HEK293 (cell line): ENCODE measurements around the gene TTC12.

Source experiments
- CTCF ChIA-PET: fragments of 350-600 bp; formaldehyde crosslinking; extraction: SDS; loops from one replicate; lab custom pipeline; 2021; ENCODE audit warnings: antibody characterized with exemption; lab: Yijun Ruan, JAX
- POLR2A ChIA-PET: fragments of 300-600 bp; formaldehyde crosslinking; extraction: SDS; loops from one replicate; lab custom pipeline; 2020; ENCODE audit warnings: antibody characterized with exemption, inconsistent platforms; lab: Yijun Ruan, JAX
- H3K27ac ChIP-seq: fragments of 200-500 bp; sonication (Bioruptor generic); 2 replicates; pipeline ENCODE4 v1.5.1; 2014; ENCODE audit warnings: low read depth, low read length, control low read depth, inconsistent platforms; ENCODE audit errors: extremely low read depth
- H3K36me3 ChIP-seq, 2 experiments: fragments of 200-500 bp in 1 of 2; sonication (Bioruptor generic) in 1 of 2; 1 replicate in 1 of 2; 2 replicates in 1 of 2; pipeline ENCODE4 v1.5.1; 2014 to 2017; ENCODE audit warnings: inconsistent platforms in 2 of 2, low read length in 2 of 2; ENCODE audit not compliant: control insufficient read depth in 2 of 2, insufficient read depth in 1 of 2
- H3K4me1 ChIP-seq: fragments of 200-500 bp; sonication (Bioruptor generic); 2 replicates; pipeline ENCODE4 v1.5.1; 2014; ENCODE audit warnings: mild to moderate bottlenecking, low read length, inconsistent platforms; ENCODE audit not compliant: control insufficient read depth, insufficient read depth
- H3K4me3 ChIP-seq: 2 replicates; pipeline ENCODE4 v1.5.1; 2011; ENCODE audit warnings: low read depth, mild to moderate bottlenecking, control low read depth, low read length, moderate library complexity
- H3K9me3 ChIP-seq: fragments of 200-500 bp; sonication (Bioruptor generic); 2 replicates; pipeline ENCODE4 v1.5.1; 2014; ENCODE audit warnings: low read depth, low read length, inconsistent platforms; ENCODE audit not compliant: control insufficient read depth, insufficient read depth
- BCL11B ChIP-seq: fragments of 450-650 bp; formaldehyde crosslinking; IDR thresholded peaks from 2 replicates; pipeline ENCODE4 v1.5.1; 2016; ENCODE audit warnings: low read depth, missing biosample characterization, missing genetic modification characterization
- ELK4 ChIP-seq: IDR thresholded peaks from 2 replicates; pipeline ENCODE4 v1.6.1; 2011; ENCODE audit warnings: mild to moderate bottlenecking, low read depth, low read length, borderline replicate concordance
- HOXA7 ChIP-seq: sonication (generic); formaldehyde crosslinking; IDR thresholded peaks from 2 replicates; pipeline ENCODE4 v1.8.1; 2022; ENCODE audit warnings: missing genetic modification reagents, borderline replicate concordance
- KLF1 ChIP-seq: fragments of 450-650 bp; formaldehyde crosslinking; IDR thresholded peaks from 2 replicates; pipeline ENCODE4 v1.5.1; 2016; ENCODE audit warnings: missing biosample characterization, missing genetic modification characterization
- KLF8 ChIP-seq: fragments of 450-650 bp; formaldehyde crosslinking; IDR thresholded peaks from 2 replicates; pipeline ENCODE4 v1.5.1; 2016; ENCODE audit warnings: missing biosample characterization, missing genetic modification characterization
- MEIS1 ChIP-seq: sonication (generic); formaldehyde crosslinking; IDR thresholded peaks from 2 replicates; pipeline ENCODE4 v1.8.1; 2022; ENCODE audit warnings: missing genetic modification reagents, mild to moderate bottlenecking, borderline replicate concordance
- OSR2 ChIP-seq: fragments of 450-650 bp; formaldehyde crosslinking; IDR thresholded peaks from 2 replicates; pipeline ENCODE4 v1.5.1; 2016; ENCODE audit warnings: missing biosample characterization, missing genetic modification characterization
- PRDM1 ChIP-seq: fragments of 450-650 bp; formaldehyde crosslinking; IDR thresholded peaks from 2 replicates; pipeline ENCODE4; 2016; ENCODE audit warnings: missing biosample characterization, missing genetic modification characterization
- PRDM6 ChIP-seq: fragments of 450-650 bp; formaldehyde crosslinking; IDR thresholded peaks from 2 replicates; pipeline ENCODE4 v1.5.1; 2017; ENCODE audit warnings: missing biosample characterization, missing genetic modification characterization
- SETDB1 ChIP-seq: IDR thresholded peaks from one replicate; pipeline ENCODE4 v1.6.1; 2017; ENCODE audit warnings: mild to moderate bottlenecking, low read length, moderate library complexity, mixed read lengths; ENCODE audit not compliant: insufficient read length
- TSHZ1 ChIP-seq: fragments of 450-650 bp; formaldehyde crosslinking; IDR thresholded peaks from 2 replicates; pipeline ENCODE4 v1.5.1; 2016; ENCODE audit warnings: missing biosample characterization, missing genetic modification characterization, borderline replicate concordance
- ZBTB1 ChIP-seq: fragments of 450-650 bp; formaldehyde crosslinking; IDR thresholded peaks from 2 replicates; pipeline ENCODE4 v1.5.1; 2016; ENCODE audit warnings: missing biosample characterization, missing genetic modification characterization
- ZBTB17 ChIP-seq: fragments of 450-650 bp; formaldehyde crosslinking; IDR thresholded peaks from 2 replicates; pipeline ENCODE4 v1.5.1; 2016; ENCODE audit warnings: missing biosample characterization, missing genetic modification characterization
- ZFP37 ChIP-seq: fragments of 450-650 bp; formaldehyde crosslinking; IDR thresholded peaks from 2 replicates; pipeline ENCODE4 v1.5.1; 2016; ENCODE audit warnings: missing biosample characterization, missing genetic modification characterization
- ZNF10 ChIP-seq: fragments of 450-650 bp; formaldehyde crosslinking; IDR thresholded peaks from 2 replicates; pipeline ENCODE4 v1.5.1; 2017; ENCODE audit warnings: missing biosample characterization, missing genetic modification characterization
- ZNF146 ChIP-seq: fragments of 450-650 bp; formaldehyde crosslinking; IDR thresholded peaks from 2 replicates; pipeline ENCODE4 v1.5.1; 2016; ENCODE audit warnings: missing biosample characterization, missing genetic modification characterization
- ZNF157 ChIP-seq: fragments of 450-650 bp; formaldehyde crosslinking; IDR thresholded peaks from 2 replicates; pipeline ENCODE4 v1.5.1; 2016; ENCODE audit warnings: missing biosample characterization, missing genetic modification characterization
- ZNF175 ChIP-seq: fragments of 450-650 bp; formaldehyde crosslinking; IDR thresholded peaks from 2 replicates; pipeline ENCODE4 v1.5.1; 2016; ENCODE audit warnings: missing biosample characterization, missing genetic modification characterization
- ZNF184 ChIP-seq: fragments of 450-650 bp; IDR thresholded peaks from 2 replicates; pipeline ENCODE4 v1.5.1; 2018; ENCODE audit warnings: missing biosample characterization, mild to moderate bottlenecking, missing genetic modification characterization
- ZNF239 ChIP-seq: fragments of 450-650 bp; formaldehyde crosslinking; IDR thresholded peaks from 2 replicates; pipeline ENCODE4 v1.5.1; 2016; ENCODE audit warnings: missing biosample characterization, missing genetic modification characterization
- ZNF266 ChIP-seq: fragments of 450-650 bp; formaldehyde crosslinking; IDR thresholded peaks from 2 replicates; pipeline ENCODE4 v1.5.1; 2016; ENCODE audit warnings: missing biosample characterization, missing genetic modification characterization, low read depth
- ZNF280C ChIP-seq: fragments of 450-650 bp; formaldehyde crosslinking; IDR thresholded peaks from 2 replicates; pipeline ENCODE4 v1.5.1; 2016; ENCODE audit warnings: missing biosample characterization, missing genetic modification characterization
- ZNF514 ChIP-seq: fragments of 450-650 bp; formaldehyde crosslinking; IDR thresholded peaks from 2 replicates; pipeline ENCODE4 v1.5.1; 2016; ENCODE audit warnings: missing biosample characterization, missing genetic modification characterization
- ZNF561 ChIP-seq: fragments of 450-650 bp; IDR thresholded peaks from 2 replicates; pipeline ENCODE4 v1.5.1; 2018; ENCODE audit warnings: missing biosample characterization, missing genetic modification characterization, borderline replicate concordance
- ZNF600 ChIP-seq: fragments of 450-650 bp; formaldehyde crosslinking; IDR thresholded peaks from 2 replicates; pipeline ENCODE4 v1.5.1; 2016; ENCODE audit warnings: missing biosample characterization, missing genetic modification characterization
- ZNF626 ChIP-seq: fragments of 450-650 bp; sonication (Bioruptor Pico); formaldehyde crosslinking; IDR thresholded peaks from 2 replicates; pipeline ENCODE4 v1.5.1; 2018; ENCODE audit warnings: missing biosample characterization, missing genetic modification characterization, inconsistent platforms
- ZNF660 ChIP-seq: fragments of 450-650 bp; IDR thresholded peaks from 2 replicates; pipeline ENCODE4 v1.5.1; 2018; ENCODE audit warnings: missing biosample characterization, mild to moderate bottlenecking, missing genetic modification characterization
- ZNF664 ChIP-seq: fragments of 450-650 bp; formaldehyde crosslinking; IDR thresholded peaks from 2 replicates; pipeline ENCODE4 v1.5.1; 2016; ENCODE audit warnings: missing biosample characterization, missing genetic modification characterization
- ZNF785 ChIP-seq: fragments of 450-650 bp; formaldehyde crosslinking; IDR thresholded peaks from 2 replicates; pipeline ENCODE4 v1.5.1; 2016; ENCODE audit warnings: missing biosample characterization, missing genetic modification characterization
- ZNF792 ChIP-seq: fragments of 450-650 bp; formaldehyde crosslinking; IDR thresholded peaks from 2 replicates; pipeline ENCODE4 v1.5.1; 2016; ENCODE audit warnings: missing biosample characterization, missing genetic modification characterization

TTC12 gene

GRCh38 chr11:113384551-113384950, 70.2 kb downstream of the TTC12 start:
- no peaks in the 10 kb centered on the region for H3K9me3 ChIP-seq
- ChIA-PET CTCF (interaction anchor here (0.6 kb wide), 1 partner anchor 89 kb away, joined by 3 read pairs; no protein-coding TSS in a partner anchor), POLR2A (interaction anchor here (0.6 kb wide), 1 partner anchor 348 kb away, joined by 5 read pairs; no protein-coding TSS in a partner anchor)
- H3K36me3 ChIP-seq, result no peaks in the 10 kb centered on the region
- H3K4me3 ChIP-seq, result no peak overlapping the region
- TF ChIP-seq ZNF600 (tag by site-specific recombination) (peak; percentile 63; the same call in 1 of the 2 replicates), ZNF10 (tag by site-specific recombination) (no peak), KLF1 (no peak), ZNF561 (no peak), ZNF664 (tag by site-specific recombination) (no peak), HOXA7 (CRISPR knock-in tag) (no peak), ZFP37 (tag by site-specific recombination) (no peak), ZNF157 (tag by site-specific recombination) (no peak), OSR2 (tag by site-specific recombination) (peak; percentile 41), PRDM1 (peak; percentile 78), ELK4 (no peak), SETDB1 (no peak), BCL11B (tag by site-specific recombination) (no peak), ZNF146 (tag by site-specific recombination) (no peak), ZNF266 (tag by site-specific recombination) (no peak), ZNF792 (tag by site-specific recombination) (no peak), ZNF660 (tag by site-specific recombination) (no peak)
- no peaks in the 10 kb centered on the region for H3K4me1 ChIP-seq
- H3K27ac ChIP-seq, result no peak overlapping the region

GRCh38 chr11:113385749-113386148, 71.4 kb downstream of the TTC12 start:
- POLR2A ChIA-PET, result interaction anchor here (1.3 kb wide), 1 partner anchor 71 kb away, joined by 3 read pairs; the partner anchor contains the start of gene TTC12
- TF ChIP-seq ZBTB17 (tag by site-specific recombination) (no peak), OSR2 (tag by site-specific recombination) (no peak), KLF8 (tag by site-specific recombination) (no peak), ZNF239 (tag by site-specific recombination) (no peak), TSHZ1 (tag by site-specific recombination) (no peak), ZBTB1 (tag by site-specific recombination) (no peak), ZNF785 (tag by site-specific recombination) (no peak), ZNF280C (no peak), PRDM6 (tag by site-specific recombination) (no peak), ZNF175 (tag by site-specific recombination) (no peak), ZNF626 (tag by site-specific recombination) (no peak), ZNF184 (tag by site-specific recombination) (no peak), ZNF514 (no peak), MEIS1 (CRISPR knock-in tag) (no peak)

More at GRCh38 chr11:113385749-113386148, 71.4 kb downstream of the TTC12 start:
- no peaks in the 10 kb centered on the region for H3K36me3 ChIP-seq
- H3K4me3 ChIP-seq, result no peak overlapping the region
- H3K4me1 ChIP-seq, result no peaks in the 10 kb centered on the region
- CTCF ChIA-PET, result interaction anchor here (0.6 to 1.2 kb wide), 4 partner anchors 71 to 1106 kb away, joined by 3 to 7 read pairs (median 4); partner anchors contain the start of gene TTC12
- H3K9me3 ChIP-seq, result no peaks in the 10 kb centered on the region
- H3K27ac ChIP-seq, result no peak overlapping the region
